Mesothelial cell of epicardium (in vitro differentiated cells): ENCODE measurements around the gene DNAJC15. TPM values are rescaled to one million over a fixed set of nuclear protein-coding genes. Genes with fewer than 3 reads are reported as not detected.

Source experiments
- DNase-seq, 2 experiments: peaks; one replicate each; pipeline ENCODE4 v3.0.0; 2021; ENCODE audit warnings: low spot score in 2 of 2; ENCODE audit not compliant: unreplicated experiment in 2 of 2
- H3K27ac Mint-ChIP-seq: 2 replicates; pipeline ENCODE4 v1.8.0; 2021; ENCODE audit warnings: mixed read lengths
- H3K27me3 Mint-ChIP-seq: 2 replicates; pipeline ENCODE4 v1.8.0; 2021; ENCODE audit warnings: low read depth, mixed read lengths
- H3K36me3 Mint-ChIP-seq: 2 replicates; pipeline ENCODE4 v1.8.0; 2021; ENCODE audit warnings: mixed read lengths
- H3K4me1 Mint-ChIP-seq: 2 replicates; pipeline ENCODE4 v1.8.0; 2021; ENCODE audit warnings: mixed read lengths
- H3K4me3 Mint-ChIP-seq: 2 replicates; pipeline ENCODE4 v1.8.0; 2021; ENCODE audit warnings: mild to moderate bottlenecking, moderate library complexity, mixed read lengths
- H3K9me3 Mint-ChIP-seq: 2 replicates; pipeline ENCODE4 v1.8.0; 2021; ENCODE audit warnings: mixed read lengths
- total RNA-seq: library from RNA; stranded (reverse); gene quantifications from 3 replicates; pipeline ENCODE4 v1.2.1, GENCODE V29; 2021
- TF ChIP-seq, protein P1 (sequence below): fragments of 200-600 bp; sonication (generic); IDR thresholded peaks from one replicate; pipeline ENCODE4 v1.5.0; 2021; ENCODE audit warnings: antibody characterized with exemption; ENCODE audit not compliant: unreplicated experiment

Gene DNAJC15
- total RNA-seq: 31.6 to 35.9 TPM (median 32.5 TPM) in 3 replicates

DNA sequence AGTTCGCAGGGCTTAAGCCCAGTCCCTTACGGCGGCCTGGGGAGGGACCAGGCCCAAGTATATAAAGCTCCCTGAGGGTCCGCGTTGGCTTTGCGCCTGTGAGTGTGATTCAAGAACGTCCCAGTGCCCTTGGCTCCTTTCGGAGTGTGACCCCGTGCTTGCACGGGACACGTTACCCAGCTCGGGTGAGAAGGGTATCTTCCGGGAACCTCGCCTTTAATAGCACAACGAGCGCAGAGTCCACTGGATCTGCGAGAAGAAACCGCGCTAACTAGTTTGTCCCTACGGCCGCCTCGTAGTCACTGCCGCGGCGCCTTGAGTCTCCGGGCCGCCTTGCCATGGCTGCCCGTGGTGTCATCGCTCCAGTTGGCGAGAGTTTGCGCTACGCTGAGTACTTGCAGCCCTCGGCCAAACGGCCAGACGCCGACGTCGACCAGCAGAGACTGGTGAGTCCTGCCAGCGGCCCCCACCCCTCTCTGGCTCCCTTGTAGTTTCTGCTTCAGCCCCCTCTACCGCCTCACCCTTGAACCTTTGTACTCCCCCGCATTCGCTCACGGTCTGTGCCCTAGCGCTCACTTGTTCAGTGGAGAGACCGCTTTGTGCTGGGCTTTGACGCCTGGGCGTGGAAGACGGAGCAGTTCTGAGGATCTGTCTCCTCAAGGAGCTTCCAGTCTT is at the start of gene DNAJC15:
Gene DNAJC15 (plus strand): TSS at position 298 of the 675 bp plus-strand sequence. CDS start 41 bp downstream, at position 339.
- peaks cover 10% of the 10 kb centered on the region for H3K36me3 Mint-ChIP-seq
- H3K27ac Mint-ChIP-seq: peak within 1 kb of the TSS; percentile 99
- peaks cover 40% of the 10 kb centered on the region for H3K4me1 Mint-ChIP-seq
- H3K9me3 Mint-ChIP-seq: no peaks in the 10 kb centered on the region
- TF ChIP-seq, protein P1, sequence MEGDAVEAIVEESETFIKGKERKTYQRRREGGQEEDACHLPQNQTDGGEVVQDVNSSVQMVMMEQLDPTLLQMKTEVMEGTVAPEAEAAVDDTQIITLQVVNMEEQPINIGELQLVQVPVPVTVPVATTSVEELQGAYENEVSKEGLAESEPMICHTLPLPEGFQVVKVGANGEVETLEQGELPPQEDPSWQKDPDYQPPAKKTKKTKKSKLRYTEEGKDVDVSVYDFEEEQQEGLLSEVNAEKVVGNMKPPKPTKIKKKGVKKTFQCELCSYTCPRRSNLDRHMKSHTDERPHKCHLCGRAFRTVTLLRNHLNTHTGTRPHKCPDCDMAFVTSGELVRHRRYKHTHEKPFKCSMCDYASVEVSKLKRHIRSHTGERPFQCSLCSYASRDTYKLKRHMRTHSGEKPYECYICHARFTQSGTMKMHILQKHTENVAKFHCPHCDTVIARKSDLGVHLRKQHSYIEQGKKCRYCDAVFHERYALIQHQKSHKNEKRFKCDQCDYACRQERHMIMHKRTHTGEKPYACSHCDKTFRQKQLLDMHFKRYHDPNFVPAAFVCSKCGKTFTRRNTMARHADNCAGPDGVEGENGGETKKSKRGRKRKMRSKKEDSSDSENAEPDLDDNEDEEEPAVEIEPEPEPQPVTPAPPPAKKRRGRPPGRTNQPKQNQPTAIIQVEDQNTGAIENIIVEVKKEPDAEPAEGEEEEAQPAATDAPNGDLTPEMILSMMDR: no peak
- DNase-seq: peak; percentile 21 to 62
- no peaks in the 10 kb centered on the region for H3K27me3 Mint-ChIP-seq
- peak within 1 kb of the TSS; percentile 83 for H3K4me3 Mint-ChIP-seq

DNA sequence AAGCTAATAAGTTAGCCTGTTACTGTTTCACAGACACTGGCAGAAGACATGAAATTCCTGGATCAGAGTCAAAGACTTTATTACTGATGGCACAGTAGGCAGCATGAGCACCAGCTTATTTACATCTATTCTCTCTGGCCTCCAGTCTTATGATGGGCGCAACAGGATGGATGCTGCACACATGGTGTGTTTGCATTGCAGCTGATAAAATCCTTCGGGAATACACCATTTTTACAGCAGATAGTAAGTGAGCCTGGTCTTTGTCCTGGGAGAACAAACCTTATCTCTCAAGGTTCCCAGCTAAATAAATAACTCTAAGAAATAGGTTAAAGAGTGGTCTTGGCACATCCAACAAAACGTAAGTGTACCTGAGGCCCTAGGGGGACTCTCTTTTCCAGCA is 47.3 kb upstream of the DNAJC15 start:
- no peak overlapping the region for H3K4me3 Mint-ChIP-seq
- H3K27ac Mint-ChIP-seq: no peak overlapping the region
- peaks cover 40% of the 10 kb centered on the region for H3K4me1 Mint-ChIP-seq
- peaks cover 37% of the 10 kb centered on the region for H3K36me3 Mint-ChIP-seq
- peaks cover 30% of the 10 kb centered on the region for H3K9me3 Mint-ChIP-seq
- no peaks in the 10 kb centered on the region for H3K27me3 Mint-ChIP-seq
- TF ChIP-seq, protein P1: no peak
- no peak for DNase-seq

DNA sequence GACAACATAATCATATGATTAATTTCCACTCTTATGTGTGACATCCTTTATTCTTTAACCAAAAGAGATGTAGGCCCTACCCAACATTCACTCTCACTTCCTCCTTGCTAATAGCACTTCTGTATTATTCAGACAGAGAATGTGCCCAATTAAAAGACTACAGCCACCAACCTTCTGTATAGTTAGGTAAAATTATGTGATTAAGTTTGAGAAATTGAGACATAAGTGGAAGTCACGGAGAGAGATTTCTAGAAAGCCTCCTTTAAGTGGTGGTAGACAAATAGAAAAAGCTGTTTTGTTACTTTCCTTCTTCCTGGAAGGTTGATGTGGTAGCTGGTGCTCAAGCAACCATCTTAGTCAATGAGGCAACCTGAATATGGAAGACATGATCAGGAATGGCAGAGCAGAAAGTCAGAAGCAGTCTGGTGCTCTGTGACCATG is 46.1 kb upstream of the DNAJC15 start:
- Mint-ChIP-seq H3K9me3 (peaks cover 30% of the 10 kb centered on the region), H3K4me1 (peaks cover 40% of the 10 kb centered on the region), H3K4me3 (no peak overlapping the region), H3K27me3 (no peaks in the 10 kb centered on the region), H3K27ac (no peak overlapping the region), H3K36me3 (peaks cover 37% of the 10 kb centered on the region)
- TF ChIP-seq, protein P1: no peak
- DNase-seq: no peak

DNA sequence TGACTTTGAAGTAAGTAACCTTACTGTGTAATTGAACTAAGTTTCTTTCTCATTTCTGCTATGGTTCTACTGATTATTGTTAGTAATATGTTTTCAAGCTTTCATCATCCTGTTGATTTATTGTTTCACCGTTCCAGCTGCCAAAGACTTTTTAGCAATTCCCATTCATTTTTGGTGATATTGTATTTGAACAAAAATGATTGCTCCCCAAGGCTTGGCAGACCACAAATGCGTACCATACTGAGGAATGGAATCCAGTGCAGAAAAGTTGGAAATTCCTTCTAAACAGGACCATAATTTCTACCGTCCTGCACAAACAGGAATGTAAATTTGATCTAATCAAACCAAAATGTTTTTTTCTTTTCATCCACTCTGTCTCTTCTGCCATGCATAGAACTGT is 42.1 kb upstream of the DNAJC15 start:
- peaks cover 58% of the 10 kb centered on the region for H3K4me1 Mint-ChIP-seq

DNA sequence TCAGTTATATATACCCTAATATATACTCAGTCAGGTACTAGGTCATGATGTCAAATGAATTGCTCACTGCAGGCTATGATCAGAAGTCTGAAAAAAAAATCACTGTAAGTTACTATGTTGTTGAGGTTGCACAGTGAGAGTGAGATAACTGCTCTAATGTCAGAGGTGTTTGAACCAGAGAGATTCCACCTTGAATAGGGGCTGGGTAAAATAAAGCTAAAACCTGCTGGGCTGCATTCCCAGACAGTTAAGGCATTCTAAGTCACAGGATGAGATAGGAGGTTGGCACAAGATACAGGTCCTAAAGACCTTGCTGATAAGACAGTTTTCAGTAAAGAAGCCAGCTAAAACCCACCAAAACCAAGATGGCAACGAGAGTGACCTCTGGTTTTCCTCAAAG is 41.5 kb upstream of the DNAJC15 start:
- no peak overlapping the region for H3K4me3 Mint-ChIP-seq

More for the DNA sequence above, 42.1 kb upstream of the DNAJC15 start:
- DNase-seq: no peak
- TF ChIP-seq, protein P1: no peak
- H3K9me3 Mint-ChIP-seq: peaks cover 12% of the 10 kb centered on the region
- H3K36me3 Mint-ChIP-seq: peaks cover 24% of the 10 kb centered on the region
- H3K4me3 Mint-ChIP-seq: no peak overlapping the region
- no peaks in the 10 kb centered on the region for H3K27me3 Mint-ChIP-seq
- H3K27ac Mint-ChIP-seq: peak overlapping the region; percentile 98

More for the DNA sequence above, 41.5 kb upstream of the DNAJC15 start:
- peaks cover 21% of the 10 kb centered on the region for H3K36me3 Mint-ChIP-seq
- DNase-seq: no peak
- TF ChIP-seq, protein P1: no peak
- H3K27ac Mint-ChIP-seq: peak overlapping the region; percentile 98
- peaks cover 58% of the 10 kb centered on the region for H3K4me1 Mint-ChIP-seq
- peaks cover 12% of the 10 kb centered on the region for H3K9me3 Mint-ChIP-seq
- H3K27me3 Mint-ChIP-seq: no peaks in the 10 kb centered on the region
